ENCODE results near the gene PEX11A. TPM values are rescaled to one million over a fixed set of nuclear protein-coding genes. Genes with fewer than 3 reads are reported as not detected.

The PEX11A gene
- total and polyA plus RNA-seq, 2 of the 8 experiments (the other 6 are each of a cell fraction or from before 2014, with no cell fraction given): 2.9 to 3.0 TPM

DNA sequence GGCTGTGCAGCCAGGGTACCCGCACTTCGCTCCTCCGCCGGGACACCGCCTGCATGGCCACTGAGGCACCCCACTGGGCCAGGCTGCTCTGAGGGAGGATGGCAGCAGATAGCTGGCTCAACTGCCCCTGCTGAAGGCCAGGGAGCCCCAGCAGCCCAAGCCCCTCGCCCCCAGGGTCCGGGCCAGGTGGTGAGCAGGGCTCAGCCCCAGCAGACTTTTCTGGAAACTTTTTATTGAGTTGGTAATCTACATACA, 22.9 kb downstream of the PEX11A start (continued):
- TF ChIP-seq, protein P1, sequence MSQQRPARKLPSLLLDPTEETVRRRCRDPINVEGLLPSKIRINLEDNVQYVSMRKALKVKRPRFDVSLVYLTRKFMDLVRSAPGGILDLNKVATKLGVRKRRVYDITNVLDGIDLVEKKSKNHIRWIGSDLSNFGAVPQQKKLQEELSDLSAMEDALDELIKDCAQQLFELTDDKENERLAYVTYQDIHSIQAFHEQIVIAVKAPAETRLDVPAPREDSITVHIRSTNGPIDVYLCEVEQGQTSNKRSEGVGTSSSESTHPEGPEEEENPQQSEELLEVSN (IDR thresholded peaks at IDR 0.05): no peak
- no peak for TF ChIP-seq HDAC2 (IDR thresholded peaks at IDR 0.05; ENCODE audit: borderline replicate concordance in 1 of 2, low read depth in 2 of 2, low read length in 2 of 2)
- no peak for TF ChIP-seq RAD21 (IDR thresholded peaks at IDR 0.05 in 1 of 2, conservative IDR thresholded peaks at IDR 0.05 in 1 of 2; ENCODE audit: low read depth in 2 of 2, low read length in 2 of 2)
- no peak for TF ChIP-seq SP4 (IDR thresholded peaks at IDR 0.05; ENCODE audit: low read length)
- no peak for TF ChIP-seq TBP (IDR thresholded peaks at IDR 0.05; ENCODE audit: low read depth, low read length)
